Fibroblast of lung (primary cell): Measurements from ENCODE around the gene CTDP1. TPM values are rescaled to one million over a fixed set of nuclear protein-coding genes. Genes with fewer than 3 reads are reported as not detected.

Experiments
- DNase-seq, 2 donors: peaks; one replicate each; pipeline versions ENCODE4 v3.0.0 to v3.0.0-alpha.2; 2010; ENCODE audit warnings: low read depth in 2 of 2
- H2AFZ ChIP-seq: 2 replicates; pipeline ENCODE4 v1.5.1; 2012; ENCODE audit warnings: low read length, control low read depth, inconsistent platforms
- H3K27ac ChIP-seq: 2 replicates; pipeline ENCODE4 v1.5.1; 2011; ENCODE audit warnings: low read length, control low read depth; ENCODE audit not compliant: insufficient read depth
- H3K27me3 ChIP-seq: 2 replicates; pipeline ENCODE4 v1.5.1; 2011; ENCODE audit warnings: mild to moderate bottlenecking, low read length; ENCODE audit not compliant: control insufficient read depth, insufficient read depth
- H3K36me3 ChIP-seq: 2 replicates; pipeline ENCODE4 v1.5.1; 2011; ENCODE audit warnings: low read length; ENCODE audit not compliant: control insufficient read depth, insufficient read depth
- H3K4me1 ChIP-seq: 2 replicates; pipeline ENCODE4 v1.5.1; 2011; ENCODE audit warnings: low read length; ENCODE audit not compliant: control insufficient read depth, insufficient read depth; ENCODE audit errors: extremely low read depth
- H3K4me2 ChIP-seq: 2 replicates; pipeline ENCODE4 v1.5.1; 2011; ENCODE audit warnings: low read length, control low read depth; ENCODE audit not compliant: insufficient read depth; ENCODE audit errors: extremely low read depth
- H3K4me3 ChIP-seq, 4 experiments: fragments of 200-600 bp in 1 of 4; sonication (generic) in 1 of 4; replicated peaks in 1 of 4; 2 replicates each; pipeline ENCODE4 v1.5.1; 2011 to 2016; ENCODE audit warnings: low read length in 4 of 4, low read depth in 3 of 4, mild to moderate bottlenecking in 3 of 4, control low read depth in 2 of 4, inconsistent platforms in 1 of 4, mixed read lengths in 1 of 4; ENCODE audit not compliant: insufficient read depth in 1 of 4; ENCODE audit errors: control extremely low read depth in 1 of 4
- H3K79me2 ChIP-seq: 2 replicates; pipeline ENCODE4 v1.5.1; 2012; ENCODE audit warnings: mild to moderate bottlenecking, low read length, inconsistent platforms; ENCODE audit not compliant: control insufficient read depth, insufficient read depth
- H3K9ac ChIP-seq: 2 replicates; pipeline ENCODE4 v1.5.1; 2011; ENCODE audit warnings: mild to moderate bottlenecking, low read length, control low read depth; ENCODE audit not compliant: insufficient read depth
- H3K9me3 ChIP-seq: 2 replicates; pipeline ENCODE4 v1.5.1; 2012; ENCODE audit warnings: low read depth, low read length; ENCODE audit not compliant: control insufficient read depth, insufficient read depth
- H4K20me1 ChIP-seq: 2 replicates; pipeline ENCODE4 v1.5.1; 2011; ENCODE audit warnings: low read length; ENCODE audit not compliant: control insufficient read depth, insufficient read depth; ENCODE audit errors: extremely low read depth
- CTCF ChIP-seq, 2 donors: IDR thresholded peaks in 1 of 2; conservative IDR thresholded peaks in 1 of 2; 1 replicate in 1 of 2; 2 replicates in 1 of 2; pipeline ENCODE4 v1.5.1; 2011 to 2012; ENCODE audit warnings: low read length in 2 of 2, control low read depth in 1 of 2, inconsistent platforms in 1 of 2, low read depth in 1 of 2, mild to moderate bottlenecking in 1 of 2
- EZH2 ChIP-seq: IDR thresholded peaks from 2 replicates; pipeline ENCODE4 v1.5.1; 2012; ENCODE audit warnings: low read length, control low read depth, mild to moderate bottlenecking; ENCODE audit errors: missing control alignments
- polyA plus RNA-seq, 2 donors: library from polyadenylated mRNA; depleted of rRNA in 1 of 2; stranded (reverse) in 1 of 2; unstranded in 1 of 2; fragments of >200 nt; gene quantifications; 2 replicates each; pipeline ENCODE4 v1.2.1, GENCODE V29; 2011 to 2012; ENCODE audit warnings: missing spikeins in 1 of 2
- total RNA-seq: library from RNA; depleted of rRNA; stranded (reverse); fragments of >200 nt; gene quantifications from 2 replicates; pipeline ENCODE4 v1.2.1, GENCODE V29; 2014

CTDP1 gene
- total and polyA plus RNA-seq, 2 donors (not counting 1 experiment from before 2014, with no cell fraction given): 6.4 to 24.8 TPM

DNA sequence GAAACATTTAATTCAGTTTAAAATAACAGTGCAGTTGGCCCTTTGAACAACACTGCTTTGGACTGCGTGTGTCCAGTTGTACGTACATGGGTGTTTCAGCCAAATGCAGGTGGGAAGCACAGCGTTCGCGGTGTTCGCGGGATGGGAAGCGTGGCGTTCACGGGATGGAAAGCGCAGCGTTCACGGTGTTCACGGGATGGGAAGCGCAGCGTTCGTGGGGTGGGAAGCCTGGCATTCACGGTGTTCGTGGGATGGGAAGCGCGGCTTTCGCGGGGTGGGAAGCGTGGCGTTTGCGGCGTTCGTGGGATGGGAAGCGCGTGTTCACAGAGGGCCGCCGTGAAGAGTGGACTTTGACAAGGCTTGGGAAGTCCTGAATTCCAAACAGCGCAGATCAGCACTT lies 47.6 kb downstream of the CTDP1 start:
- Histone ChIP-seq H2AFZ (no peak overlapping the region), H3K27ac (no peak overlapping the region), H3K79me2 (peaks cover 2% of the 10 kb centered on the region), H3K4me2 (no peak overlapping the region), H3K36me3 (peaks cover 18% of the 10 kb centered on the region), H3K9ac (no peak overlapping the region), H3K4me3 (no peak overlapping the region), H3K9me3 (peaks cover 6% of the 10 kb centered on the region), H4K20me1 (no peaks in the 10 kb centered on the region), H3K27me3 (no peaks in the 10 kb centered on the region), H3K4me1 (no peaks in the 10 kb centered on the region)
- TF ChIP-seq CTCF (conservative IDR thresholded peaks at IDR 0.05 in 1 of 2, IDR thresholded peaks at IDR 0.05 in 1 of 2; ENCODE audit: low read depth in 1 of 2, low read length in 2 of 2) (no peak), EZH2 (no peak)
- DNase-seq: no peak

GRCh38 chr18:79728931-79729586 lies 49.5 kb downstream of the CTDP1 start:
- Histone ChIP-seq H2AFZ (no peak overlapping the region), H3K4me2 (no peak overlapping the region), H3K9ac (no peak overlapping the region), H3K9me3 (peaks cover 13% of the 10 kb centered on the region), H3K27ac (no peak overlapping the region), H3K79me2 (peaks cover 2% of the 10 kb centered on the region), H3K27me3 (no peaks in the 10 kb centered on the region), H4K20me1 (no peaks in the 10 kb centered on the region), H3K4me3 (no peak overlapping the region), H3K36me3 (peaks cover 24% of the 10 kb centered on the region), H3K4me1 (no peaks in the 10 kb centered on the region)
- no peak for TF ChIP-seq EZH2
- TF ChIP-seq CTCF (conservative IDR thresholded peaks at IDR 0.05 in 1 of 2, IDR thresholded peaks at IDR 0.05 in 1 of 2; ENCODE audit: low read depth in 1 of 2, low read length in 2 of 2): no peak
- no peak for DNase-seq

GRCh38 chr18:79729611-79730010 lies 50.0 kb downstream of the CTDP1 start:
- peaks cover 24% of the 10 kb centered on the region for H3K36me3 ChIP-seq
- H3K27me3 ChIP-seq: no peaks in the 10 kb centered on the region
- no peak overlapping the region for H3K4me3 ChIP-seq
- peaks cover 14% of the 10 kb centered on the region for H3K9me3 ChIP-seq
- H2AFZ ChIP-seq: no peak overlapping the region
- no peak overlapping the region for H3K4me2 ChIP-seq
- H3K79me2 ChIP-seq: peaks cover 2% of the 10 kb centered on the region
- H3K27ac ChIP-seq: no peak overlapping the region
- TF ChIP-seq CTCF (conservative IDR thresholded peaks at IDR 0.05 in 1 of 2, IDR thresholded peaks at IDR 0.05 in 1 of 2; ENCODE audit: low read depth in 1 of 2, low read length in 2 of 2) (no peak), EZH2 (no peak)
- H4K20me1 ChIP-seq: no peaks in the 10 kb centered on the region
- no peaks in the 10 kb centered on the region for H3K4me1 ChIP-seq
- no peak overlapping the region for H3K9ac ChIP-seq
- DNase-seq: no peak
